ENCODE results near the gene DDX53.

GRCh38 chrX:22969411-22969810 lies 30.3 kb upstream of the DDX53 start:
- TF ChIP-seq, protein P1, sequence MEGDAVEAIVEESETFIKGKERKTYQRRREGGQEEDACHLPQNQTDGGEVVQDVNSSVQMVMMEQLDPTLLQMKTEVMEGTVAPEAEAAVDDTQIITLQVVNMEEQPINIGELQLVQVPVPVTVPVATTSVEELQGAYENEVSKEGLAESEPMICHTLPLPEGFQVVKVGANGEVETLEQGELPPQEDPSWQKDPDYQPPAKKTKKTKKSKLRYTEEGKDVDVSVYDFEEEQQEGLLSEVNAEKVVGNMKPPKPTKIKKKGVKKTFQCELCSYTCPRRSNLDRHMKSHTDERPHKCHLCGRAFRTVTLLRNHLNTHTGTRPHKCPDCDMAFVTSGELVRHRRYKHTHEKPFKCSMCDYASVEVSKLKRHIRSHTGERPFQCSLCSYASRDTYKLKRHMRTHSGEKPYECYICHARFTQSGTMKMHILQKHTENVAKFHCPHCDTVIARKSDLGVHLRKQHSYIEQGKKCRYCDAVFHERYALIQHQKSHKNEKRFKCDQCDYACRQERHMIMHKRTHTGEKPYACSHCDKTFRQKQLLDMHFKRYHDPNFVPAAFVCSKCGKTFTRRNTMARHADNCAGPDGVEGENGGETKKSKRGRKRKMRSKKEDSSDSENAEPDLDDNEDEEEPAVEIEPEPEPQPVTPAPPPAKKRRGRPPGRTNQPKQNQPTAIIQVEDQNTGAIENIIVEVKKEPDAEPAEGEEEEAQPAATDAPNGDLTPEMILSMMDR (IDR thresholded peaks at IDR 0.05) = no peak
- no peak for TF ChIP-seq POLR2A (IDR thresholded peaks at IDR 0.05)
